ENCODE data around the gene TAF6. TPM values are rescaled to one million over a fixed set of nuclear protein-coding genes. Genes with fewer than 3 reads are reported as not detected.
A peak's percentile ranks its signal among the peaks of the same experiment; 100 is the strongest.

Gene TAF6
- total and polyA plus RNA-seq, 9 of the 15 experiments (the other 6 are each of a cell fraction or from before 2014, with no cell fraction given) = 0.78 to 78.7 (median 21.3) TPM

DNA sequence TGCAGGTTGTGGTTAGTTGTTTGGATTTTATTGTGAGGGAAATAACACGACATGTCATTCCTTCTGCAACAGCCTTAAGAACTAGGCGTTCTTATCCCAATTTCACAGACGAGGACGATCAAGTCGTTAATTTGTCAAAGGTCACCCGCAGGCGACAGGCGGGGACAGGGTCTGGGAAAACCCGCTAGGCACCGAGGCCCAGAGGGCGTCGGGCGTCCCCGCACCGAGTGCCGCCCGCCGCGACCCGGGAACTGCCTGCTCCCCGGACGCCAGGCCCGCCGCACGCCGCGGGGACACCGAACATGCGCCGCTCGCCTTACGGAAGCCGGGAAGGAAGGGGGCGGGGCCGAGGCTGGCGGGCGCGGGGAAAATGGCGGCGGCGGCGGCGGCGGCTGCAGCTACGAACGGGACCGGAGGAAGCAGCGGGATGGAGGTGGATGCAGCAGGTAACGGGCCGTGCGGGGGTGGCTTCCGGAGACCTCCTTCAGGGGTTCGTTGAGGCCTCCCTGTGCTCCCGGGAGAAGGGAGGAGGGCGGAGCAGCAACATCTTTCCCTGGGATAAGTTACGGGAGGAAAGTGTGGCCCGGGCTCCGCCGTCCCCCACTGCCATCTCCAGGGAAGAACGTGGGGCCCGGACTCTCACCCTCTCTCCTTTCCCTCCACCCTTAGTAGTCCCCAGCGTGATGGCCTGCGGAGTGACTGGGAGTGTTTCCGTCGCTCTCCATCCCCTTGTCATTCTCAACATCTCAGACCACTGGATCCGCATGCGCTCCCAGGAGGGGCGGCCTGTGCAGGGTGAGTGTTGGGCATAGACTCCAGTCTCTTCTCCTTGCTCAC is 30.3 kb downstream of the TAF6 start, which contains the start of gene COPS6 (continued):
- TF ChIP-seq, protein P1, sequence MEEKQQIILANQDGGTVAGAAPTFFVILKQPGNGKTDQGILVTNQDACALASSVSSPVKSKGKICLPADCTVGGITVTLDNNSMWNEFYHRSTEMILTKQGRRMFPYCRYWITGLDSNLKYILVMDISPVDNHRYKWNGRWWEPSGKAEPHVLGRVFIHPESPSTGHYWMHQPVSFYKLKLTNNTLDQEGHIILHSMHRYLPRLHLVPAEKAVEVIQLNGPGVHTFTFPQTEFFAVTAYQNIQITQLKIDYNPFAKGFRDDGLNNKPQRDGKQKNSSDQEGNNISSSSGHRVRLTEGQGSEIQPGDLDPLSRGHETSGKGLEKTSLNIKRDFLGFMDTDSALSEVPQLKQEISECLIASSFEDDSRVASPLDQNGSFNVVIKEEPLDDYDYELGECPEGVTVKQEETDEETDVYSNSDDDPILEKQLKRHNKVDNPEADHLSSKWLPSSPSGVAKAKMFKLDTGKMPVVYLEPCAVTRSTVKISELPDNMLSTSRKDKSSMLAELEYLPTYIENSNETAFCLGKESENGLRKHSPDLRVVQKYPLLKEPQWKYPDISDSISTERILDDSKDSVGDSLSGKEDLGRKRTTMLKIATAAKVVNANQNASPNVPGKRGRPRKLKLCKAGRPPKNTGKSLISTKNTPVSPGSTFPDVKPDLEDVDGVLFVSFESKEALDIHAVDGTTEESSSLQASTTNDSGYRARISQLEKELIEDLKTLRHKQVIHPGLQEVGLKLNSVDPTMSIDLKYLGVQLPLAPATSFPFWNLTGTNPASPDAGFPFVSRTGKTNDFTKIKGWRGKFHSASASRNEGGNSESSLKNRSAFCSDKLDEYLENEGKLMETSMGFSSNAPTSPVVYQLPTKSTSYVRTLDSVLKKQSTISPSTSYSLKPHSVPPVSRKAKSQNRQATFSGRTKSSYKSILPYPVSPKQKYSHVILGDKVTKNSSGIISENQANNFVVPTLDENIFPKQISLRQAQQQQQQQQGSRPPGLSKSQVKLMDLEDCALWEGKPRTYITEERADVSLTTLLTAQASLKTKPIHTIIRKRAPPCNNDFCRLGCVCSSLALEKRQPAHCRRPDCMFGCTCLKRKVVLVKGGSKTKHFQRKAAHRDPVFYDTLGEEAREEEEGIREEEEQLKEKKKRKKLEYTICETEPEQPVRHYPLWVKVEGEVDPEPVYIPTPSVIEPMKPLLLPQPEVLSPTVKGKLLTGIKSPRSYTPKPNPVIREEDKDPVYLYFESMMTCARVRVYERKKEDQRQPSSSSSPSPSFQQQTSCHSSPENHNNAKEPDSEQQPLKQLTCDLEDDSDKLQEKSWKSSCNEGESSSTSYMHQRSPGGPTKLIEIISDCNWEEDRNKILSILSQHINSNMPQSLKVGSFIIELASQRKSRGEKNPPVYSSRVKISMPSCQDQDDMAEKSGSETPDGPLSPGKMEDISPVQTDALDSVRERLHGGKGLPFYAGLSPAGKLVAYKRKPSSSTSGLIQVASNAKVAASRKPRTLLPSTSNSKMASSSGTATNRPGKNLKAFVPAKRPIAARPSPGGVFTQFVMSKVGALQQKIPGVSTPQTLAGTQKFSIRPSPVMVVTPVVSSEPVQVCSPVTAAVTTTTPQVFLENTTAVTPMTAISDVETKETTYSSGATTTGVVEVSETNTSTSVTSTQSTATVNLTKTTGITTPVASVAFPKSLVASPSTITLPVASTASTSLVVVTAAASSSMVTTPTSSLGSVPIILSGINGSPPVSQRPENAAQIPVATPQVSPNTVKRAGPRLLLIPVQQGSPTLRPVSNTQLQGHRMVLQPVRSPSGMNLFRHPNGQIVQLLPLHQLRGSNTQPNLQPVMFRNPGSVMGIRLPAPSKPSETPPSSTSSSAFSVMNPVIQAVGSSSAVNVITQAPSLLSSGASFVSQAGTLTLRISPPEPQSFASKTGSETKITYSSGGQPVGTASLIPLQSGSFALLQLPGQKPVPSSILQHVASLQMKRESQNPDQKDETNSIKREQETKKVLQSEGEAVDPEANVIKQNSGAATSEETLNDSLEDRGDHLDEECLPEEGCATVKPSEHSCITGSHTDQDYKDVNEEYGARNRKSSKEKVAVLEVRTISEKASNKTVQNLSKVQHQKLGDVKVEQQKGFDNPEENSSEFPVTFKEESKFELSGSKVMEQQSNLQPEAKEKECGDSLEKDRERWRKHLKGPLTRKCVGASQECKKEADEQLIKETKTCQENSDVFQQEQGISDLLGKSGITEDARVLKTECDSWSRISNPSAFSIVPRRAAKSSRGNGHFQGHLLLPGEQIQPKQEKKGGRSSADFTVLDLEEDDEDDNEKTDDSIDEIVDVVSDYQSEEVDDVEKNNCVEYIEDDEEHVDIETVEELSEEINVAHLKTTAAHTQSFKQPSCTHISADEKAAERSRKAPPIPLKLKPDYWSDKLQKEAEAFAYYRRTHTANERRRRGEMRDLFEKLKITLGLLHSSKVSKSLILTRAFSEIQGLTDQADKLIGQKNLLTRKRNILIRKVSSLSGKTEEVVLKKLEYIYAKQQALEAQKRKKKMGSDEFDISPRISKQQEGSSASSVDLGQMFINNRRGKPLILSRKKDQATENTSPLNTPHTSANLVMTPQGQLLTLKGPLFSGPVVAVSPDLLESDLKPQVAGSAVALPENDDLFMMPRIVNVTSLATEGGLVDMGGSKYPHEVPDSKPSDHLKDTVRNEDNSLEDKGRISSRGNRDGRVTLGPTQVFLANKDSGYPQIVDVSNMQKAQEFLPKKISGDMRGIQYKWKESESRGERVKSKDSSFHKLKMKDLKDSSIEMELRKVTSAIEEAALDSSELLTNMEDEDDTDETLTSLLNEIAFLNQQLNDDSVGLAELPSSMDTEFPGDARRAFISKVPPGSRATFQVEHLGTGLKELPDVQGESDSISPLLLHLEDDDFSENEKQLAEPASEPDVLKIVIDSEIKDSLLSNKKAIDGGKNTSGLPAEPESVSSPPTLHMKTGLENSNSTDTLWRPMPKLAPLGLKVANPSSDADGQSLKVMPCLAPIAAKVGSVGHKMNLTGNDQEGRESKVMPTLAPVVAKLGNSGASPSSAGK (IDR thresholded peaks at IDR 0.05) = peak; percentile 100
- TF ChIP-seq, protein P2, sequence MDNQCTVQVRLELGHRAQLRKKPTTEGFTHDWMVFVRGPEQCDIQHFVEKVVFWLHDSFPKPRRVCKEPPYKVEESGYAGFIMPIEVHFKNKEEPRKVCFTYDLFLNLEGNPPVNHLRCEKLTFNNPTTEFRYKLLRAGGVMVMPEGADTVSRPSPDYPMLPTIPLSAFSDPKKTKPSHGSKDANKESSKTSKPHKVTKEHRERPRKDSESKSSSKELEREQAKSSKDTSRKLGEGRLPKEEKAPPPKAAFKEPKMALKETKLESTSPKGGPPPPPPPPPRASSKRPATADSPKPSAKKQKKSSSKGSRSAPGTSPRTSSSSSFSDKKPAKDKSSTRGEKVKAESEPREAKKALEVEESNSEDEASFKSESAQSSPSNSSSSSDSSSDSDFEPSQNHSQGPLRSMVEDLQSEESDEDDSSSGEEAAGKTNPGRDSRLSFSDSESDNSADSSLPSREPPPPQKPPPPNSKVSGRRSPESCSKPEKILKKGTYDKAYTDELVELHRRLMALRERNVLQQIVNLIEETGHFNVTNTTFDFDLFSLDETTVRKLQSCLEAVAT (IDR thresholded peaks at IDR 0.05) = no peak
- TF ChIP-seq MEF2D (tag; conservative IDR thresholded peaks at IDR 0.05; ENCODE audit: low read depth) = no peak
- TF ChIP-seq ZNF175 (CRISPR knock-in tag; IDR thresholded peaks at IDR 0.05; ENCODE audit: low read depth) = peak; percentile 60; the same call in 1 of the 2 replicates
- TF ChIP-seq DDX20 (tag; IDR thresholded peaks at IDR 0.05; ENCODE audit: low read depth) = no peak
- no peak for TF ChIP-seq FOXK1 (CRISPR knock-in tag; IDR thresholded peaks at IDR 0.05; ENCODE audit: borderline replicate concordance)
- TF ChIP-seq ZNF197 (CRISPR knock-in tag; IDR thresholded peaks at IDR 0.05; ENCODE audit: low read depth) = no peak
- peak; percentile 74; the same call in 1 of the 2 replicates for TF ChIP-seq ZNF668 (CRISPR knock-in tag; IDR thresholded peaks at IDR 0.05)
- TF ChIP-seq HMGN3 (IDR thresholded peaks at IDR 0.05; ENCODE audit: borderline replicate concordance, extremely low read depth, insufficient read length, low read depth, low read length) = peak; percentile 88
- TF ChIP-seq, protein P3, sequence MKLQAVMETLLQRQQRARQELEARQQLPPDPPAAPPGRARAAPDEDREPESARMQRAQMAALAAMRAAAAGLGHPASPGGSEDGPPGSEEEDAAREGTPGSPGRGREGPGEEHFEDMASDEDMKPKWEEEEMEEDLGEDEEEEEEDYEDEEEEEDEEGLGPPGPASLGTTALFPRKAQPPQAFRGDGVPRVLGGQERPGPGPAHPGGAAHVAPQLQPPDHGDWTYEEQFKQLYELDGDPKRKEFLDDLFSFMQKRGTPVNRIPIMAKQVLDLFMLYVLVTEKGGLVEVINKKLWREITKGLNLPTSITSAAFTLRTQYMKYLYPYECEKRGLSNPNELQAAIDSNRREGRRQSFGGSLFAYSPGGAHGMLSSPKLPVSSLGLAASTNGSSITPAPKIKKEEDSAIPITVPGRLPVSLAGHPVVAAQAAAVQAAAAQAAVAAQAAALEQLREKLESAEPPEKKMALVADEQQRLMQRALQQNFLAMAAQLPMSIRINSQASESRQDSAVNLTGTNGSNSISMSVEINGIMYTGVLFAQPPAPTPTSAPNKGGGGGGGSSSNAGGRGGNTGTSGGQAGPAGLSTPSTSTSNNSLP (IDR thresholded peaks at IDR 0.05; ENCODE audit: borderline replicate concordance, low read depth, low read length) = no peak; the same call in 1 of the 2 replicates
- TF ChIP-seq MTA3 (IDR thresholded peaks at IDR 0.05; ENCODE audit: borderline replicate concordance) = peak; percentile 98

Data from K562 (cell line).